KMS-11 (cell line): ENCODE measurements around the gene NR2F2.

Experiments
- H2AFZ ChIP-seq: fragments of 200-600 bp; sonication (generic); 2 replicates; pipeline ENCODE4 v1.6.1; 2016; ENCODE audit warnings: antibody characterized with exemption, mixed run types, low read depth
- H3K27ac ChIP-seq: fragments of 200-600 bp; sonication (generic); 2 replicates; pipeline ENCODE4 v1.6.1; 2016; ENCODE audit warnings: mild to moderate bottlenecking, mixed run types
- H3K27me3 ChIP-seq: fragments of 200-600 bp; sonication (generic); 2 replicates; pipeline ENCODE4 v1.6.1; 2017; ENCODE audit warnings: mild to moderate bottlenecking, low read depth, mixed run types, moderate library complexity; ENCODE audit not compliant: insufficient read depth
- H3K36me3 ChIP-seq: fragments of 200-600 bp; sonication (generic); 2 replicates; pipeline ENCODE4 v1.6.1; 2017; ENCODE audit warnings: mild to moderate bottlenecking, mixed run types; ENCODE audit not compliant: insufficient read depth
- H3K4me1 ChIP-seq: fragments of 200-600 bp; sonication (generic); 2 replicates; pipeline ENCODE4 v1.6.1; 2016; ENCODE audit warnings: mild to moderate bottlenecking, low read depth, mixed run types; ENCODE audit not compliant: poor library complexity, severe bottlenecking
- H3K4me2 ChIP-seq: fragments of 200-600 bp; sonication (generic); 2 replicates; pipeline ENCODE4 v1.7.0; 2016; ENCODE audit warnings: mild to moderate bottlenecking, mixed run types
- H3K4me3 ChIP-seq: fragments of 200-600 bp; sonication (generic); IDR thresholded peaks from 2 replicates; pipeline ENCODE4 v1.6.1; 2017; ENCODE audit warnings: low read depth, low read length, mixed read lengths; ENCODE audit not compliant: insufficient read depth
- H3K79me2 ChIP-seq: fragments of 200-600 bp; sonication (generic); 2 replicates; pipeline ENCODE4 v1.6.1; 2016; ENCODE audit warnings: low read depth, mixed run types; ENCODE audit not compliant: insufficient read depth
- H3K9ac ChIP-seq: fragments of 200-600 bp; sonication (generic); 2 replicates; pipeline ENCODE4 v1.6.1; 2016; ENCODE audit warnings: mild to moderate bottlenecking, mixed run types
- H4K20me1 ChIP-seq: fragments of 200-600 bp; sonication (generic); 2 replicates; pipeline ENCODE4 v1.6.1; 2016; ENCODE audit warnings: mild to moderate bottlenecking, mixed run types; ENCODE audit not compliant: insufficient read depth
- CTCF ChIP-seq: fragments of 200-600 bp; sonication (generic); conservative IDR thresholded peaks from 2 replicates; pipeline ENCODE4 v1.6.1; 2017; ENCODE audit warnings: low read depth, mild to moderate bottlenecking, antibody characterized with exemption, low read length, moderate library complexity, mixed read lengths

Gene NR2F2

GRCh38 chr15:96298217-96298616, 32.3 kb upstream of the NR2F2 start:
- H3K27me3 ChIP-seq = no peaks in the 10 kb centered on the region
- no peaks in the 10 kb centered on the region for H4K20me1 ChIP-seq
- H3K27ac ChIP-seq = no peak overlapping the region
- H2AFZ ChIP-seq = no peak overlapping the region
- H3K36me3 ChIP-seq = no peaks in the 10 kb centered on the region
- H3K79me2 ChIP-seq = no peaks in the 10 kb centered on the region
- TF ChIP-seq CTCF = no peak
- no peak overlapping the region for H3K4me2 ChIP-seq
- H3K4me1 ChIP-seq = no peaks in the 10 kb centered on the region
- H3K9ac ChIP-seq = no peak overlapping the region
- H3K4me3 ChIP-seq = no peak overlapping the region

- Histone ChIP-seq H3K27ac (no peak overlapping the region), H2AFZ (no peak overlapping the region), H3K27me3 (no peaks in the 10 kb centered on the region), H3K4me2 (no peak overlapping the region), H3K4me3 (no peak overlapping the region), H3K4me1 (no peaks in the 10 kb centered on the region), H3K9ac (no peak overlapping the region), H3K79me2 (no peaks in the 10 kb centered on the region), H3K36me3 (no peaks in the 10 kb centered on the region), H4K20me1 (no peaks in the 10 kb centered on the region)
- no peak for TF ChIP-seq CTCF
Observed at GRCh38 chr15:96300836-96301235, 29.7 kb upstream of the NR2F2 start.

GRCh38 chr15:96303503-96304056, 26.9 kb upstream of the NR2F2 start:
- Histone ChIP-seq H3K27me3 (no peaks in the 10 kb centered on the region), H3K4me2 (no peak overlapping the region), H3K4me1 (no peaks in the 10 kb centered on the region), H3K79me2 (no peaks in the 10 kb centered on the region), H3K9ac (no peak overlapping the region), H3K4me3 (no peak overlapping the region), H3K36me3 (no peaks in the 10 kb centered on the region), H4K20me1 (no peaks in the 10 kb centered on the region), H2AFZ (no peak overlapping the region), H3K27ac (no peak overlapping the region)
- TF ChIP-seq CTCF = no peak

GRCh38 chr15:96304839-96305238, 25.7 kb upstream of the NR2F2 start:
- H3K27ac ChIP-seq = no peak overlapping the region
- no peak overlapping the region for H3K9ac ChIP-seq
- no peak for TF ChIP-seq CTCF
- no peak overlapping the region for H3K4me3 ChIP-seq
- no peaks in the 10 kb centered on the region for H3K27me3 ChIP-seq
- no peak overlapping the region for H3K4me2 ChIP-seq
- no peaks in the 10 kb centered on the region for H3K36me3 ChIP-seq
- H3K4me1 ChIP-seq = no peaks in the 10 kb centered on the region
- H3K79me2 ChIP-seq = no peaks in the 10 kb centered on the region
- H2AFZ ChIP-seq = no peak overlapping the region
- no peaks in the 10 kb centered on the region for H4K20me1 ChIP-seq
